GM18907 (cell line): Measurements from ENCODE around the gene BRD3.

Experiments used
- ATAC-seq: cut with Tn5 transposase; IDR thresholded peaks from one replicate; pipeline ENCODE4 v1.9.1; 2021; ENCODE audit warnings: mild to moderate bottlenecking, moderate library complexity; ENCODE audit not compliant: unreplicated experiment

BRD3 gene

DNA sequence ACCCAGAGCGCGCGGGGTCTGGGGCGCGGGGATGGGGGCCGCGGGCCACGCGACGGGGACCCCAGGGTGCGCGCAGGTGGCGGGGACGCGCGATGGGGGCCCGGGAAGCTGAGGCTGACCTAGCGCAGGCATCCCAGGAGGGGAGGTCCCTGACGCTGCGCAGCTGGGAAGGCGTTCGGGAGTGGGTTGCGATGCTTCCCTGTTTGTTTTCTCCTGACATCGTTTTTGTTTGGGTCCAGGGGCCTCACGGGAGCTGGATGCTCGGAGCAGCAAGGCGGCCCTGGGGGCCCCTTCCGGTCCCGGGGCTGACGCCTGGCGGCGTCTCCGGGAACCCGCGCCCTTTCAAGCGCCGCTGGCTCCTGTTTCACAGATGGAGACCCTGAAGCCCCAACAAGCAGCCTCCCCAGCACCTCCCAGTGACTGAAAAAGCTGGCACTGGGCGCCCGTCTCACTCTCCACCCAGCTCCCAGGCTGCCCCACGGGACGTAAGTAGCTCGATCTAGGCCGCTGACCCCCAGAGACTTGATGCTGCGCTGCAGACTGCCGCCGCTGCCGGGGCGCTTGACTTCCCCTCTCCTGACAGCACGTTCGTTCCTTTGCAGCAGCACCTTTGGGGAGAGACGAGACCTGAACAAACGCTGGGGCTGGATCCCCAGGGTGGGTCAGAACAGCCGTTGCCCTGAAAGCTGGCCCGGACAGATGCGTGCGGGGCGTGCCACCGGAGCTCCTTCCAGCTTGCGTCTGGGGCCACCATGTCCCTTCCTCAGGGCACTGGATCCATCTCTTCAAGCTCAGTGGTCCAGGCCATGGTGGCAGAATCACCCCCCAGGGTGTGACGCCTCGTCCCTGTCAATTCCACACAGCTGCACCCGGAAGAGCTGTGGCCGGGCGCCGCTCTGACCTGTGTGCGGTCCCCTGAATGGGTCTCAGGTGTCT is 42.0 kb downstream of the BRD3 start:
- peak; percentile 36 for ATAC-seq

DNA sequence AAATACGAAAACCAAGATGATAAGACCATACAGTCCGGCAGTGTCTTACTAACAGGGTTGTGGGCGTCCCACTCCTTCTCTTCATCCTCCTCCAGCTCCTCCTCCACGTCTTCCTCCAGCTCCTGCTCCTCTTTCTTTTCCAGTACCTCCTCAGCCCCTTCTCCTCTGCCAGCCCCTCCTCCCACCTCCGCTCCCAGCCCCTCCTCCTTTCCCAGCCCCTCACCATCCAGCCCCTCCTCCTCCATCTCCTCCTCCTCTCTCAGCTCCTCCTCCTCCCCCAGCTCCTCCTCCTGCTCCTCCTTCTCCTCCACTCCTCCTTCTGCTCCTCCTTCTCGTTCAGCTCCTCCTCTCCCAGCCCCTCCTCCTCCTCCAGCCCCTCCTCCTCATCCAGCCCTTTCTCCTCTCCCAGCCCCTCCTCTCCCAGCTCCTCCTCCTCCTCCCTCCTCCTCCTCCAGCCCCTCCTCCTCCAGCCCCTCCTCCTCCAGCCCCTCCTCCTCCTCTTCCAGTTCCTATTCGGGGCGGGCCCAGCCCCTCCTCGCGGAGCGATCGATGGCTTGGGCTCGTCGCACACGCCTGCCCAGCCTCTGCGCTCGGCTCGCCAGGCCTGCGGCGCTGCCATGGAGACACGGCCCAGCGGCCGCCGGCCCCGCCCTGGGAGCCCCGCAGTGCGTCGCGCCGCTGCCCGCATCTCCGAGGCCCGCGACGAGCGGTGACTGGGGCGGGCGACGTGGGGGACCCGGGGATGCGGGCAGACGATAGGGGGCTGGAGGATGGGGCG is 42.8 kb downstream of the BRD3 start, which contains the start of gene BRD3OS:
BRD3OS (plus strand) TSS at position 654 of the 778 bp plus-strand sequence. CDS start 1,267 bp downstream, outside the sequence.
- peak; percentile 78 for ATAC-seq

- no peak for ATAC-seq
These were observed 43.5 kb downstream of the BRD3 start for GRCh38 chr9:134024214-134024792.

DNA sequence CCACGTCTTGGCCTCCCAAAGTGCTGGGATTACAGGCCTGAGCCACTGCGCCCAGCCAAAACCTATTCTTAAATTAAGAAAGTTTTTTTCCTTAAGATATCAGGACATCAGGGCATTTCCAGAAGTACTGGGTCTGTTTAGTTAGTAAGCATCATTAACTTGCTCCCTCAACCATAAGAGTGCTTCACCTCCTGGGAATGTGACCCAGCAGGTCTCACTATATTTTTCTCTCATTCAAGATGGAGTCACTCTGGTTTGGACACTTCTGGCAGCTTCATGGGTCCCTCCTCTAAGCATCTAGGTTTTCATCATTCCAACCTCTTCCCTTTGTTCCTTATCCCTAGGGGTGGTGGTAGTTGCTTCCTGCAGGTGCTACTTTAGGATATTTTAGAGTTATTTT is 52.9 kb downstream of the BRD3 start:
- ATAC-seq: no peak

GRCh38 chr9:134011401-134011800 is 56.4 kb downstream of the BRD3 start:
- ATAC-seq: no peak

GRCh38 chr9:134010310-134011173 is 57.3 kb downstream of the BRD3 start:
- no peak for ATAC-seq

- ATAC-seq: no peak
These were observed 60.3 kb downstream of the BRD3 start for GRCh38 chr9:134007571-134007970.

GRCh38 chr9:134007150-134007549 is 60.7 kb downstream of the BRD3 start:
- ATAC-seq: no peak

DNA sequence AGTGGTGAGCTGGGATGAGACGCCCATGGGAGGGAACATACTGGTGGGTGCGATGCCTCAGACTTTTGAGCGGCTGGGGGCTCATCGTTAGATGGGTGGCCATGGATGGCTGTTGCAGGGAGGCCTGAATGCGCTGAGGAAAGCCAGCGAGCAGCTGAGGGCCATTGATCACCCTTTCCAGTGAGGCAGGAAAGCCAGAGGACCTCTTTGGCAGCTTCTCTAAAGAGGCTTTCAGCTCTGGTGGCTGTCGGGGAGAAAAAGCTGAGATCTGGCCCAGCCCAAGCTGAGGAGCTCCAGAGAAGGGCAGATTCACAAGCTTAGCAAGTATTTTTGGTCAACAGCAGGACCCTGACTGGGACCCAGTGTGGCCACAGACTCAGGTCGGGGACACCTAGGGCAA is 62.4 kb downstream of the BRD3 start:
- no peak for ATAC-seq

DNA sequence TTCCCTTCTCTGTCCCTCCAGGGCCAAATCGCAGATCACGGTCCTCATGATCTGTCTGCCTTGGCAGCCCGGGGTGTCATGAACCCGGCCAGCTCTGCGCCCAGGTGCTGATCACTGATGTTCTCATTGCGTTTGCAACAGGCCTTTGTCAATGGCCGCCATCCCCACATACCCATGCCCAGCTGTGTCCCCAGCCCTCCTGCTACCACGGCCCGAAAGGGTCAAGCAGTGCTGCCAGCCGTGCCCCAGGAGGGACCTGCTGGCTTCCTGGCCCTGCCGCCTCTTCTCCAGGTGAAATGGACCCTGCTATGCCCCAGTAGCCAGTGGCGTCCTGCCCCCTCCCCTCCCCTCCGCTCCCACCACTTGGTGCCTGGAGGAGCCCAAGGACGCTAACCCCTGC is 62.9 kb downstream of the BRD3 start:
- ATAC-seq: no peak

GRCh38 chr9:134004131-134004873 is 63.5 kb downstream of the BRD3 start:
- ATAC-seq: no peak

GRCh38 chr9:134003237-134003636 is 64.6 kb downstream of the BRD3 start:
- no peak for ATAC-seq

DNA sequence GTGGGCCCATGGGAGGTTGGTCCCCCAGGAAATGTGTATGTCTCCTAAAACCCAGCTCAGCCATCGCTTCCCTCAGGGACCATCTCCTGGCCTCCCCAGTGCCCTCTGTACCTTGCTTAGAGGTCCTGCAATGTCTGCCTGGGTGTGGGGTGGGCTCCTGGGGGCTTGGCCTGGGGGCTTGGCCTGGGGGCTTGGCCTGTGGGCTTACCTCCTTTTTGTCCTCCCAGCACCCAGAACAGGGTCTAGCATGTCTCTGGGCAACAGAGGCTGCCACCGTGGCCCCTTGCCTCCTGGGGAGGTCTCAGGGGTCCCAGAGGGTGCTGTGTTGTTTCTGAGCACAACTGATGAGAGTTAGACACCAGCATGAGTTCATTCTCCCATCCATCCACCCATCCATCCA is 65.0 kb downstream of the BRD3 start:
- no peak for ATAC-seq

GRCh38 chr9:133999851-134000265 is 68.0 kb downstream of the BRD3 start:
- no peak for ATAC-seq

- ATAC-seq: no peak
These were observed 68.8 kb downstream of the BRD3 start for GRCh38 chr9:133998915-133999595.

DNA sequence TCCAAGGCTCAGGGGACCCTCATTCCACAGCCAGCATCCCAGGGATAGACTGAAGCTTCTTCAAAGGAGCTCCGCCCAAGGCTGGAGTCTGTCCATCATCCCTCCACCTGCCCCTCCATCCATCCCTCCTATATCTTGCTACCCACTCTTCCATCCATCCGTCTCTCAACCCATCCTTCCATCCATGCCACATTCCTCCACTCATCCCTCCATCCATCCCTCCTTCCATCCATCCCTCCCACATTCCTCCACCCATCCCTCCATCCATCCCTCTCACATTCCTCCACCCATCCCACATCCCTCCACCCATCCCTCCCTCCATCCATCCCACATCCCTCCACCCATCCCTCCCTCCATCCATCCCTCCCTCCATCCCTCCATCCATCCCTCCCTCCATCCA is 70.2 kb downstream of the BRD3 start:
- ATAC-seq: no peak

DNA sequence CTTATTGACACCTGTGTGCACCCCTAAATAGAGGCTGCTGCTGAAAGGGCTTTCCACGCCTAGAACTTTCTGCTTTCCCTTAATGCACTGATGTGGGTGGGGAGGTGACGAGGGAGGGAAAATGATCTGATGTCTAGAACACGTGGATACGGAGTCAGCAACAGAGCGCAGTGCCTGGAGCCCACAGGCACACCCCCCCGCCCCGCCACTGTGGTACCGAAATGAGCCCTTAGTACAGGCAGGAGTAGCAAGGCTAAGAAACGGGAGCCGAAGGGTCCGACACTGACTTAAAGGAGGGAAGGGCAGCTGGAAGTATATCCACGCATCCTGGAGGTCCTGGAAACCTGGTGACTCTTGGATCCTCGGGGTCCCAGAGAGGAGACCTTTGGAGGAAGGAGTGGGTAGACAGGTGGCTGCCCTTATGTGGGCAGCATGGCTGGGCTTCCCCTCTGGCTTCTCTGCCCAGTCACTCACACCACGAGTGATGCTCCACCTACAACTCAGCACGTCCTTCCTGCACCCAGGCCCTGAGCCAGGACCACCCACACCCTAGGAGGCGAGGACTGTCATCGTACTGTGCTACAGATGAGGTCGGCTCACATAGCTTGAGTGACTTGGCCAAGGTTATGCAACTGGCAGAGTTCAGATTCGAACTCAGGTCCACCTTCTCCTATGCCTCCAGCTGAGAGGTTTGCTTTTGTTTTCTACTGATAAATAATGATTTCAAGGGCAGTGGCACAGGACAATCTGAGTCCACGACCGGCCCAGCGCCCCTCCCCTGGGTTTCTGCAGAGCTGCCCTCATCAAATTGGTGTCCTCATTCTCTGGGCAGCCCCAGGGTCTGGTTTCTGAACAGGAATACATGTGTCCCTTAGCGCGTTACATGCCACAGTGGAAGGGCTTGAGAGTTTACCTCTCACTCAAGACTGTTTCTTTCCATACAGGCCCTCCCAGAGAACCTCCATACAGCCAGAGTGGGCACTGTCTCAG is 71.0 kb downstream of the BRD3 start:
- ATAC-seq: no peak
